ENCODE measurements around the gene ST3GAL6. TPM values are rescaled to one million over a fixed set of nuclear protein-coding genes. Genes with fewer than 3 reads are reported as not detected.

ST3GAL6 gene
- total and polyA plus RNA-seq, 2 experiments from 2014 or later, result 9.6 to 16.1 TPM

- H3K4me2 ChIP-seq, result no peak overlapping the region
- no peak overlapping the region for H2AFZ ChIP-seq
- DNase-seq (ENCODE audit: low spot score), result no peak
- H3K4me3 ChIP-seq, result no peak overlapping the region
- TF ChIP-seq EZH2 (IDR thresholded peaks at IDR 0.05; ENCODE audit: borderline replicate concordance) (no peak), CTCF (IDR thresholded peaks at IDR 0.05; ENCODE audit: poor library complexity) (no peak), EZH2phosphoT487 (IDR thresholded peaks at IDR 0.05; ENCODE audit: low read depth, severe bottlenecking, unreplicated experiment) (no peak)
- peaks cover 7% of the 10 kb centered on the region for H3K79me2 ChIP-seq
- no peak overlapping the region for H3K27ac ChIP-seq
- H4K20me1 ChIP-seq (ENCODE audit: insufficient read depth, poor library complexity, severe bottlenecking), result no peaks in the 10 kb centered on the region
- 73% methylated on average over 4 of the region's 4 CpGs for WGBS (ENCODE audit: low lambda C conversion rate, missing lambda C conversion rate)
- H3K27me3 ChIP-seq, result no peaks in the 10 kb centered on the region
- peaks cover 6% of the 10 kb centered on the region for H3K4me1 ChIP-seq (ENCODE audit: insufficient read depth)
- no peaks in the 10 kb centered on the region for H3K9me2 ChIP-seq (replicated peaks; ENCODE audit: insufficient read depth)
- H3K36me3 ChIP-seq (replicated peaks; ENCODE audit: insufficient read depth, low read depth), result no peaks in the 10 kb centered on the region
- H3K9me3 ChIP-seq (ENCODE audit: low read depth), result no peaks in the 10 kb centered on the region
Measured at GRCh38 chr3:98746122-98746521, 17.0 kb upstream of the ST3GAL6 start.

GRCh38 chr3:98746882-98747281 is 16.3 kb upstream of the ST3GAL6 start:
- H3K27me3 ChIP-seq, result no peaks in the 10 kb centered on the region
- TF ChIP-seq EZH2 (IDR thresholded peaks at IDR 0.05; ENCODE audit: borderline replicate concordance), result no peak
- TF ChIP-seq CTCF (IDR thresholded peaks at IDR 0.05; ENCODE audit: poor library complexity), result no peak
- TF ChIP-seq EZH2phosphoT487 (IDR thresholded peaks at IDR 0.05; ENCODE audit: low read depth, severe bottlenecking, unreplicated experiment), result no peak
- no peaks in the 10 kb centered on the region for H3K36me3 ChIP-seq (replicated peaks; ENCODE audit: insufficient read depth, low read depth)
- H3K4me3 ChIP-seq, result no peak overlapping the region
- H3K79me2 ChIP-seq, result peaks cover 7% of the 10 kb centered on the region
- no peaks in the 10 kb centered on the region for H3K9me2 ChIP-seq (replicated peaks; ENCODE audit: insufficient read depth)
- peak overlapping the region; percentile 13 for H2AFZ ChIP-seq
- no peak overlapping the region for H3K4me2 ChIP-seq
- no peak overlapping the region for H3K27ac ChIP-seq
- WGBS (ENCODE audit: low lambda C conversion rate, missing lambda C conversion rate), result 39% methylated on average over 4 of the region's 4 CpGs
- no peaks in the 10 kb centered on the region for H3K9me3 ChIP-seq (ENCODE audit: low read depth)
- H3K4me1 ChIP-seq (ENCODE audit: insufficient read depth), result peaks cover 6% of the 10 kb centered on the region
- DNase-seq (ENCODE audit: low spot score), result no peak
- H4K20me1 ChIP-seq (ENCODE audit: insufficient read depth, poor library complexity, severe bottlenecking), result no peaks in the 10 kb centered on the region

GRCh38 chr3:98750276-98750919 is 12.7 kb upstream of the ST3GAL6 start:
- Histone ChIP-seq H3K9me2 (replicated peaks; ENCODE audit: insufficient read depth) (no peaks in the 10 kb centered on the region), H3K4me3 (no peak overlapping the region), H3K4me2 (no peak overlapping the region), H2AFZ (no peak overlapping the region), H3K27me3 (no peaks in the 10 kb centered on the region), H3K36me3 (replicated peaks; ENCODE audit: insufficient read depth, low read depth) (no peaks in the 10 kb centered on the region), H4K20me1 (ENCODE audit: insufficient read depth, poor library complexity, severe bottlenecking) (no peaks in the 10 kb centered on the region), H3K9me3 (ENCODE audit: low read depth) (no peaks in the 10 kb centered on the region), H3K27ac (no peak overlapping the region), H3K4me1 (ENCODE audit: insufficient read depth) (peaks cover 6% of the 10 kb centered on the region), H3K79me2 (peaks cover 7% of the 10 kb centered on the region)
- no peak for DNase-seq (ENCODE audit: low spot score)
- 96% methylated on average over 1 of the region's 1 CpG for WGBS (ENCODE audit: low lambda C conversion rate, missing lambda C conversion rate)
- TF ChIP-seq EZH2phosphoT487 (IDR thresholded peaks at IDR 0.05; ENCODE audit: low read depth, severe bottlenecking, unreplicated experiment) (no peak), EZH2 (IDR thresholded peaks at IDR 0.05; ENCODE audit: borderline replicate concordance) (no peak), CTCF (IDR thresholded peaks at IDR 0.05; ENCODE audit: poor library complexity) (no peak)
